Keratinocyte (primary cell): ENCODE measurements around the gene ARHGAP9.

ENCODE experiments used
- EZH2 ChIP-seq: IDR thresholded peaks from one replicate; pipeline ENCODE4 v1.6.1; 2012; ENCODE audit warnings: inconsistent platforms, mild to moderate bottlenecking, low read length, moderate library complexity
- TF ChIP-seq, protein P1 (sequence below), 3 experiments: IDR thresholded peaks in 1 of 3; conservative IDR thresholded peaks in 1 of 3; optimal IDR thresholded peaks in 1 of 3; 2 replicates in 2 of 3; 3 replicates in 1 of 3; pipeline versions ENCODE3 to v1.5.1; 2011; ENCODE audit warnings: low read length in 3 of 3, mild to moderate bottlenecking in 3 of 3, moderate library complexity in 2 of 3, control low read depth in 1 of 3, inconsistent platforms in 1 of 3; ENCODE audit not compliant: insufficient read depth in 2 of 3; ENCODE audit errors: extremely low read depth in 1 of 3

DNA sequence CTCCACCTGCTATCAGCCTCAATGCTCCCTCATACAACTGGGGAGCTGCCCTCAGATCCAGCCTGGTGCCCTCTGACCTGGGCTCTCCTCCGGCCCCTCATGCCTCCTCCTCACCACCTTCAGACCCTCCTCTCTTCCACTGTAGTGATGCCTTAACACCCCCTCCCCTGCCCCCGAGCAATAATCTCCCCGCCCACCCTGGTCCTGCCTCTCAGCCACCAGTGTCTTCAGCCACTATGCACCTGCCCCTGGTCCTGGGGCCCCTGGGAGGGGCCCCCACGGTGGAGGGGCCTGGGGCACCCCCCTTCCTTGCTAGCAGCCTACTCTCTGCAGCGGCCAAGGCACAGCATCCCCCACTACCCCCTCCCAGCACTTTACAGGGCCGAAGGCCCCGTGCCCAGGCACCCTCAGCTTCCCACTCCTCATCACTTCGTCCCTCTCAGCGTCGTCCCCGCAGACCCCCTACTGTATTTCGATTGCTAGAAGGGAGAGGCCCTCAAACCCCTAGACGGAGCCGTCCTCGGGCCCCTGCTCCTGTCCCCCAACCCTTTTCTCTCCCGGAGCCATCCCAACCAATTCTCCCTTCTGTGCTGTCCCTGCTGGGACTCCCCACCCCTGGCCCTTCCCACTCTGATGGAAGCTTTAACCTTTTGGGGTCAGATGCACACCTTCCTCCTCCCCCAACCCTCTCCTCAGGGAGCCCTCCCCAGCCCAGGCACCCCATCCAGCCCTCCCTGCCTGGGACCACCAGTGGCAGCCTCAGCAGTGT is 46.1 kb upstream of the ARHGAP9 start:
- TF ChIP-seq, protein P1, sequence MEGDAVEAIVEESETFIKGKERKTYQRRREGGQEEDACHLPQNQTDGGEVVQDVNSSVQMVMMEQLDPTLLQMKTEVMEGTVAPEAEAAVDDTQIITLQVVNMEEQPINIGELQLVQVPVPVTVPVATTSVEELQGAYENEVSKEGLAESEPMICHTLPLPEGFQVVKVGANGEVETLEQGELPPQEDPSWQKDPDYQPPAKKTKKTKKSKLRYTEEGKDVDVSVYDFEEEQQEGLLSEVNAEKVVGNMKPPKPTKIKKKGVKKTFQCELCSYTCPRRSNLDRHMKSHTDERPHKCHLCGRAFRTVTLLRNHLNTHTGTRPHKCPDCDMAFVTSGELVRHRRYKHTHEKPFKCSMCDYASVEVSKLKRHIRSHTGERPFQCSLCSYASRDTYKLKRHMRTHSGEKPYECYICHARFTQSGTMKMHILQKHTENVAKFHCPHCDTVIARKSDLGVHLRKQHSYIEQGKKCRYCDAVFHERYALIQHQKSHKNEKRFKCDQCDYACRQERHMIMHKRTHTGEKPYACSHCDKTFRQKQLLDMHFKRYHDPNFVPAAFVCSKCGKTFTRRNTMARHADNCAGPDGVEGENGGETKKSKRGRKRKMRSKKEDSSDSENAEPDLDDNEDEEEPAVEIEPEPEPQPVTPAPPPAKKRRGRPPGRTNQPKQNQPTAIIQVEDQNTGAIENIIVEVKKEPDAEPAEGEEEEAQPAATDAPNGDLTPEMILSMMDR (optimal IDR thresholded peaks at IDR 0.05 in 1 of 3, IDR thresholded peaks at IDR 0.05 in 1 of 3, conservative IDR thresholded peaks at IDR 0.05 in 1 of 3; ENCODE audit: extremely low read depth in 1 of 3, insufficient read depth in 2 of 3, low read length in 3 of 3): no peak
- no peak for TF ChIP-seq EZH2
